Kidney epithelial cell (primary cell): ENCODE data around the gene FCRL1. TPM values are rescaled to one million over a fixed set of nuclear protein-coding genes. Genes with fewer than 3 reads are reported as not detected.

Experiments
- DNase-seq: peaks from one replicate; pipeline ENCODE4 v3.0.0-alpha.2; 2010; ENCODE audit warnings: low read depth
- H3K27me3 ChIP-seq: 2 replicates; pipeline ENCODE4 v1.6.0; 2011; ENCODE audit warnings: low read length; ENCODE audit not compliant: control insufficient read depth, insufficient read depth
- H3K36me3 ChIP-seq: 2 replicates; pipeline ENCODE4 v1.5.1; 2011; ENCODE audit warnings: low read length; ENCODE audit not compliant: control insufficient read depth, insufficient read depth
- H3K4me3 ChIP-seq: 2 replicates; pipeline ENCODE4 v1.5.1; 2011; ENCODE audit warnings: low read depth, mild to moderate bottlenecking, control low read depth, low read length
- CTCF ChIP-seq: IDR thresholded peaks from 2 replicates; pipeline ENCODE4 v1.5.1; 2011; ENCODE audit warnings: mild to moderate bottlenecking, moderate library complexity, low read length, control low read depth, inconsistent platforms; ENCODE audit not compliant: insufficient read depth, poor library complexity, severe bottlenecking
- total RNA-seq: library from RNA; depleted of rRNA; stranded (reverse); fragments of >200 nt; gene quantifications from 2 replicates; pipeline ENCODE4 v1.2.3, GENCODE V29; 2015

The FCRL1 gene
- total RNA-seq, 1 donor from 2014 or later: not detected

GRCh38 chr1:157833145-157833544, 13.2 kb upstream of the FCRL1 start:
- no peak for DNase-seq
- no peaks in the 10 kb centered on the region for H3K27me3 ChIP-seq
- no peak overlapping the region for H3K4me3 ChIP-seq
- no peaks in the 10 kb centered on the region for H3K36me3 ChIP-seq
- TF ChIP-seq CTCF: no peak

GRCh38 chr1:157831968-157832626, 12.2 kb upstream of the FCRL1 start:
- no peaks in the 10 kb centered on the region for H3K36me3 ChIP-seq
- no peaks in the 10 kb centered on the region for H3K27me3 ChIP-seq
- H3K4me3 ChIP-seq: no peak overlapping the region
- DNase-seq: no peak
- TF ChIP-seq CTCF: no peak

GRCh38 chr1:157830887-157831286, 11.0 kb upstream of the FCRL1 start:
- Histone ChIP-seq H3K36me3 (no peaks in the 10 kb centered on the region), H3K27me3 (no peaks in the 10 kb centered on the region), H3K4me3 (no peak overlapping the region)
- no peak for TF ChIP-seq CTCF
- no peak for DNase-seq

GRCh38 chr1:157829711-157830110, 9.8 kb upstream of the FCRL1 start:
- no peak for TF ChIP-seq CTCF
- DNase-seq: no peak
- Histone ChIP-seq H3K36me3 (no peaks in the 10 kb centered on the region), H3K27me3 (no peaks in the 10 kb centered on the region), H3K4me3 (no peak overlapping the region)

GRCh38 chr1:157829210-157829609, 9.3 kb upstream of the FCRL1 start:
- TF ChIP-seq CTCF: no peak
- no peaks in the 10 kb centered on the region for H3K36me3 ChIP-seq
- no peak for DNase-seq
- no peak overlapping the region for H3K4me3 ChIP-seq
- no peaks in the 10 kb centered on the region for H3K27me3 ChIP-seq

- Histone ChIP-seq H3K36me3 (no peaks in the 10 kb centered on the region), H3K27me3 (no peaks in the 10 kb centered on the region)
- TF ChIP-seq CTCF: no peak
Measured at GRCh38 chr1:157820299-157820698, 379 bp upstream of the FCRL1 start.

More at GRCh38 chr1:157820299-157820698, 379 bp upstream of the FCRL1 start:
- no peak overlapping the region for H3K4me3 ChIP-seq
- no peak for DNase-seq
